ENCODE results near the gene DHX58.

DHX58 gene

GRCh38 chr17:42090964-42091790 lies 21.3 kb downstream of the DHX58 start:
- no peak for DNase-seq (ENCODE audit: extremely low read depth, low read depth)

GRCh38 chr17:42088736-42089135 lies 23.8 kb downstream of the DHX58 start:
- TF ChIP-seq, protein P1, sequence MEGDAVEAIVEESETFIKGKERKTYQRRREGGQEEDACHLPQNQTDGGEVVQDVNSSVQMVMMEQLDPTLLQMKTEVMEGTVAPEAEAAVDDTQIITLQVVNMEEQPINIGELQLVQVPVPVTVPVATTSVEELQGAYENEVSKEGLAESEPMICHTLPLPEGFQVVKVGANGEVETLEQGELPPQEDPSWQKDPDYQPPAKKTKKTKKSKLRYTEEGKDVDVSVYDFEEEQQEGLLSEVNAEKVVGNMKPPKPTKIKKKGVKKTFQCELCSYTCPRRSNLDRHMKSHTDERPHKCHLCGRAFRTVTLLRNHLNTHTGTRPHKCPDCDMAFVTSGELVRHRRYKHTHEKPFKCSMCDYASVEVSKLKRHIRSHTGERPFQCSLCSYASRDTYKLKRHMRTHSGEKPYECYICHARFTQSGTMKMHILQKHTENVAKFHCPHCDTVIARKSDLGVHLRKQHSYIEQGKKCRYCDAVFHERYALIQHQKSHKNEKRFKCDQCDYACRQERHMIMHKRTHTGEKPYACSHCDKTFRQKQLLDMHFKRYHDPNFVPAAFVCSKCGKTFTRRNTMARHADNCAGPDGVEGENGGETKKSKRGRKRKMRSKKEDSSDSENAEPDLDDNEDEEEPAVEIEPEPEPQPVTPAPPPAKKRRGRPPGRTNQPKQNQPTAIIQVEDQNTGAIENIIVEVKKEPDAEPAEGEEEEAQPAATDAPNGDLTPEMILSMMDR (IDR thresholded peaks at IDR 0.05; ENCODE audit: low read depth, low read length, missing control alignments): no peak
- H3K4me3 ChIP-seq (replicated peaks; ENCODE audit: low read depth, low read length): no peak overlapping the region
- DNase-seq (ENCODE audit: extremely low read depth, low read depth): no peak

More at GRCh38 chr17:42090964-42091790, 21.3 kb downstream of the DHX58 start:
- no peak overlapping the region for H3K4me3 ChIP-seq (replicated peaks; ENCODE audit: low read depth, low read length)
- TF ChIP-seq, protein P1 (IDR thresholded peaks at IDR 0.05; ENCODE audit: low read depth, low read length, missing control alignments): no peak

- no peak for DNase-seq (ENCODE audit: extremely low read depth, low read depth)
- TF ChIP-seq, protein P1 (IDR thresholded peaks at IDR 0.05; ENCODE audit: low read depth, low read length, missing control alignments): no peak
- no peak overlapping the region for H3K4me3 ChIP-seq (replicated peaks; ENCODE audit: low read depth, low read length)
Observed at GRCh38 chr17:42087736-42088705, 24.5 kb downstream of the DHX58 start.

DNA sequence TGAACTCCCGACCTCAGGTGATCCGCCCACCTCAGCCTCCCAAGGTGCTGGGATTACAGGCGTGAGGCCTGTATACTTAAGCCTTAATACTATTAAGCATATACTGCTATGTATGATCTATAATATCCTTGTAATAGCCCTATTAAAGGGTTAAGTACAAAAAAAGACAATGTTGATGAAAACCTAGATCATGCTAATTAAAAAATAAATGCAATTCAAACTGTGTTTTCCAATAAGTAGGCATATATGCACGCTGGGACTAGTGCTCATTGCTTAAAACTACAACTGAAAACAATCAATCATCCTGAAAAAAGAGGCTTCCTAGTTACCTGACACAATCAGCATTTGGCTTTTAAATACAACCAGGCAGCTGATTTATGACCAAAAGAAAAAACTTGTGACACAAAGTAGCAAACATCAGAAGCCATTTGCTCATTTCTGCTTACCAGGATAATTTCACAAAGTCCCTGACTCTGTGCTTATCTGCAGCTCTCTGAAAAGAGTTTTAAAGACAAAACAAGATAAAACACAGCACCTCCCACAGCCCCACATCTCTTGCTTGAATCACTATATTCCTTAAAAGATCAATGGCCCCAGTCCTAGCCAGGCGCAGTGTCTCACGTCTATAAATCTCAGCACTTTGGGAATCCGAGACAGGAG lies 25.3 kb downstream of the DHX58 start:
- TF ChIP-seq, protein P1 (IDR thresholded peaks at IDR 0.05; ENCODE audit: low read depth, low read length, missing control alignments): no peak
- no peak overlapping the region for H3K4me3 ChIP-seq (replicated peaks; ENCODE audit: low read depth, low read length)
- DNase-seq (ENCODE audit: extremely low read depth, low read depth): no peak

- TF ChIP-seq, protein P1 (IDR thresholded peaks at IDR 0.05; ENCODE audit: low read depth, low read length, missing control alignments): no peak
- DNase-seq (ENCODE audit: extremely low read depth, low read depth): no peak
- no peak overlapping the region for H3K4me3 ChIP-seq (replicated peaks; ENCODE audit: low read depth, low read length)
Observed at GRCh38 chr17:42081516-42082129, 30.9 kb downstream of the DHX58 start.

DNA sequence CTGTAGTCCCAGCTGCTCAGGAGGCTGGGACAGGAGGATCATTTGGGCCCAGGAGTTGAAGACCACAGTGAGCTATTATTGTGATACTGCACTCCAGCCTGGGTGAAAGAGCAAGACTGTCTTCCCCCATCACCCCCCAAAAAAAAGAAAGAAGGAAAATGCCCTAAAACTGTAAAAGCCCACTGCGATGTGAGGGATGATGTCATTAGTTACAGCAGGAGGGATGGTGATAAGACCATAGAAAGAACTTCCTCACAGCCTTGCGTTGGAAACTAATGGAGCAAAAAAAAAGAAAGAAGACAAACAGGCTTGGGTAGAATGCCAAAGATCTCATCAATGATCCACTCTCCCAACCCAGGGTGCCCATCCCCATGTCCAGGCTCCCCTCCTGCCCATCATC lies 33.0 kb downstream of the DHX58 start:
- no peak for DNase-seq (ENCODE audit: extremely low read depth, low read depth)
- no peak overlapping the region for H3K4me3 ChIP-seq (replicated peaks; ENCODE audit: low read depth, low read length)
- TF ChIP-seq, protein P1 (IDR thresholded peaks at IDR 0.05; ENCODE audit: low read depth, low read length, missing control alignments): no peak
